HepG2 (cell line): ENCODE results near the gene SLC35E4. TPM values are rescaled to one million over a fixed set of nuclear protein-coding genes. Genes with fewer than 3 reads are reported as not detected.

Experiments used
- ATAC-seq: fragments of 200-7000 bp; cut with Tn5 transposase; 3 replicates; pipeline ENCODE4 v1.9.1; 2020; ENCODE audit warnings: mild to moderate bottlenecking, moderate library complexity
- BruUV-seq: library from RNA; stranded (reverse); fragments of 400-500 nt; replicated peaks from 2 replicates; lab custom pipeline; 2021; lab: Mats Ljungman, UMichigan
- CTCF ChIA-PET: fragments of 300-600 bp; formaldehyde crosslinking; extraction: SDS; loops from one replicate; lab custom pipeline; 2021; ENCODE audit warnings: low total read pairs, inconsistent platforms, low intra/inter-chr PET ratio; lab: Yijun Ruan, JAX
- POLR2A ChIA-PET: fragments of 350-600 bp; sonication (Branson Sonifier 250); formaldehyde crosslinking; loops from one replicate; lab custom pipeline; 2020; ENCODE audit warnings: antibody characterized with exemption, inconsistent platforms; lab: Yijun Ruan, JAX
- DNase-seq: peaks from one replicate; pipeline ENCODE4 v3.0.0-alpha.2; 2015; ENCODE audit warnings: low spot score
- FAIRE-seq: peaks from 3 replicates; lab custom pipeline; 2011; peaks lifted over from hg19 to GRCh38; lab: Jason Lieb, UNC
- H2AFZ ChIP-seq: one replicate; pipeline ENCODE4 v1.6.1; 2011; ENCODE audit warnings: low read length, inconsistent platforms
- H3K27ac ChIP-seq: fragments of 300-600 bp; 3 replicates; pipeline ENCODE4 v1.8.0; 2011; ENCODE audit warnings: mixed run types, mild to moderate bottlenecking, mixed read lengths, low read length, inconsistent platforms; ENCODE audit not compliant: insufficient read depth; ENCODE audit errors: extremely low read length
- H3K27me3 ChIP-seq, 2 experiments: fragments of 200-600 bp in 1 of 2; 2 replicates in 1 of 2; 3 replicates in 1 of 2; pipeline versions ENCODE4 v1.6.0 to v1.8.0; 2011; ENCODE audit warnings: low read length in 2 of 2, mild to moderate bottlenecking in 2 of 2, moderate library complexity in 2 of 2, inconsistent platforms in 1 of 2; ENCODE audit not compliant: insufficient read depth in 2 of 2, control insufficient read depth in 1 of 2
- H3K36me3 ChIP-seq, 2 experiments: fragments of 200-600 bp in 1 of 2; replicated peaks in 1 of 2; 2 replicates in 1 of 2; 3 replicates in 1 of 2; pipeline versions ENCODE4 v1.5.1 to v1.8.0; 2011; ENCODE audit warnings: low read length in 2 of 2, inconsistent platforms in 1 of 2; ENCODE audit not compliant: insufficient read depth in 2 of 2, control insufficient read depth in 1 of 2
- H3K4me1 ChIP-seq: 2 replicates; pipeline ENCODE4 v1.5.1; 2012; ENCODE audit warnings: low read length, inconsistent platforms; ENCODE audit not compliant: insufficient read depth
- H3K4me2 ChIP-seq: 2 replicates; pipeline ENCODE4 v1.6.0; 2011; ENCODE audit warnings: low read depth, low read length, inconsistent platforms
- H3K4me3 ChIP-seq, 3 experiments: fragments of 200-600 bp in 1 of 3; sonication (generic), shearing (Covaris generic) in 1 of 3; replicated peaks in 1 of 3; 2 replicates each; pipeline ENCODE4 v1.5.1; 2011 to 2016; ENCODE audit warnings: low read length in 3 of 3, inconsistent platforms in 2 of 3, low read depth in 2 of 3, mild to moderate bottlenecking in 2 of 3, control low read depth in 1 of 3, mixed read lengths in 1 of 3; ENCODE audit not compliant: insufficient read depth in 1 of 3
- H3K79me2 ChIP-seq: one replicate; pipeline ENCODE4 v1.6.1; 2011; ENCODE audit warnings: low read length, inconsistent platforms; ENCODE audit not compliant: insufficient read depth
- H3K9ac ChIP-seq: 2 replicates; pipeline ENCODE4 v1.6.0; 2011; ENCODE audit warnings: mild to moderate bottlenecking, low read depth, low read length, inconsistent platforms; ENCODE audit not compliant: insufficient read depth
- H3K9me3 ChIP-seq: 2 replicates; pipeline ENCODE4 v1.5.1; 2012; ENCODE audit warnings: mild to moderate bottlenecking, low read length
- H4K20me1 ChIP-seq: 2 replicates; pipeline ENCODE4 v1.6.0; 2011; ENCODE audit warnings: inconsistent platforms, mild to moderate bottlenecking, low read length, moderate library complexity; ENCODE audit not compliant: insufficient read depth
- HNRNPL ChIP-seq: fragments of 200-400 bp; formaldehyde crosslinking; IDR thresholded peaks from 2 replicates; pipeline ENCODE4 v1.6.1; 2017; ENCODE audit warnings: mild to moderate bottlenecking, low read depth, low read length
- MNT ChIP-seq: fragments of 450-650 bp; IDR thresholded peaks from 2 replicates; pipeline ENCODE4 v1.6.1; 2016
- MTA1 ChIP-seq: sonication (generic); formaldehyde crosslinking; IDR thresholded peaks from 2 replicates; pipeline ENCODE4 v1.4.0; 2020; ENCODE audit warnings: missing genetic modification reagents, mild to moderate bottlenecking, borderline replicate concordance
- RFX1 ChIP-seq: fragments of 450-650 bp; IDR thresholded peaks from 2 replicates; pipeline ENCODE4 v1.6.1; 2017
- ZBED4 ChIP-seq: sonication (generic); formaldehyde crosslinking; IDR thresholded peaks from 2 replicates; pipeline ENCODE4 v1.4.0; 2020; ENCODE audit warnings: missing genetic modification reagents, borderline replicate concordance
- ZBTB7B ChIP-seq: sonication (generic); formaldehyde crosslinking; IDR thresholded peaks from 2 replicates; pipeline ENCODE4 v1.4.0; 2020; ENCODE audit warnings: missing genetic modification reagents
- ZNF629 ChIP-seq: sonication (generic); formaldehyde crosslinking; conservative IDR thresholded peaks from 2 replicates; pipeline ENCODE4 v1.5.0; 2020; ENCODE audit warnings: missing genetic modification reagents
- WGBS: methylation state at CpG from one replicate; pipeline ENCODE4 v1.1.6; 2017; ENCODE audit warnings: low lambda C conversion rate; 5-methylcytosine and 5-hydroxymethylcytosine counted together
- in situ Hi-C: cut with HindIII; loops from 2 replicates; pipeline ENCODE4 v1.10.0; 2017; ENCODE audit warnings: low pct_unique_long_range_greater_than_20kb; ENCODE audit not compliant: extremely low pct_ligation_motif_present
- intact Hi-C: fragments of 100-400 bp; cut with micrococcal nuclease; formaldehyde crosslinking; loops from one replicate; pipeline ENCODE4 v1.10.0; 2022; ENCODE audit not compliant: unreplicated experiment
- polyA plus RNA-seq, 8 experiments: library from polyadenylated mRNA; depleted of rRNA in 3 of 8; stranded (reverse) in 7 of 8; unstranded in 1 of 8; fragments of >200 nt; fragmentation: Illumina TruSeq in 4 of 8; extraction: Trizol in 4 of 8; gene quantifications; 2 replicates each; pipeline versions ENCODE4 v1.2.1 to v1.2.3, GENCODE V29; 2011 to 2016; ENCODE audit warnings: low read depth in 4 of 8, missing spikeins in 1 of 8, mixed read lengths in 1 of 8; ENCODE audit not compliant: insufficient read depth in 1 of 8
- total RNA-seq, 5 experiments: library from RNA; depleted of rRNA; stranded (reverse); fragments of >200 nt; fragmentation: Illumina TruSeq; extraction: Trizol; gene quantifications; 2 replicates each; pipeline ENCODE4 v1.2.3, GENCODE V29; 2016; ENCODE audit warnings: low read depth in 1 of 5

The SLC35E4 gene
- total and polyA plus RNA-seq, 2 of the 13 experiments (the other 11 are each of a cell fraction or from before 2014, with no cell fraction given): 0.07 to 0.15 TPM

GRCh38 chr22:30636226-30637077 lies 871 bp downstream of the SLC35E4 start (continued):
- TF ChIP-seq HNRNPL (peak; percentile 85), MTA1 (CRISPR knock-in tag) (0 out of 2 replicates have a peak, but pooled peaks have one; percentile 10), ZBTB7B (CRISPR knock-in tag) (no peak)

GRCh38 chr22:30637701-30638114 lies 2.1 kb downstream of the SLC35E4 start:
- BruUV-seq: no TSS peak
- WGBS: 9% methylated on average over 1 of the region's 1 CpG
- Histone ChIP-seq H3K4me2 (no peak overlapping the region), H2AFZ (no peak overlapping the region), H3K4me1 (peaks cover 10% of the 10 kb centered on the region), H3K79me2 (no peaks in the 10 kb centered on the region), H3K9me3 (no peaks in the 10 kb centered on the region), H3K9ac (no peak overlapping the region), H3K4me3 (no peak overlapping the region), H3K27me3 (peaks cover 0 to 4% of the 10 kb centered on the region in 2 experiments; a peak in 3 of 5 replicates), H4K20me1 (no peaks in the 10 kb centered on the region), H3K36me3 (no peaks in the 10 kb centered on the region), H3K27ac (no peak overlapping the region)
- peak; percentile 50 for TF ChIP-seq RFX1
- no peak for TF ChIP-seq ZBED4 (CRISPR knock-in tag)
- TF ChIP-seq ZNF629 (CRISPR knock-in tag): peak; percentile 52
- peak; percentile 10; the same call in 1 of the 2 replicates for TF ChIP-seq MNT
- in situ Hi-C loops: no loop called here
- intact Hi-C loops: no loop called here
- DNase-seq (no peak), FAIRE-seq (no peak), ATAC-seq (no peak)
- ChIA-PET POLR2A (interaction anchor here (1.2 kb wide), 1 partner anchor 31 kb away, joined by 5 read pairs; the partner anchor contains the start of gene TCN2), CTCF (no interaction called here)
